Measurements from ENCODE around the gene PIBF1. TPM values are rescaled to one million over a fixed set of nuclear protein-coding genes. Genes with fewer than 3 reads are reported as not detected.
"Not testable (repeated sequence)": the region's sequence is repeated elsewhere in the genome, so short reads cannot be mapped to it uniquely, and the experiment has no call there.

Gene PIBF1
- total RNA-seq, 4 donors from 2014 or later, result 7.9 to 54.6 (median 29.1) TPM

DNA sequence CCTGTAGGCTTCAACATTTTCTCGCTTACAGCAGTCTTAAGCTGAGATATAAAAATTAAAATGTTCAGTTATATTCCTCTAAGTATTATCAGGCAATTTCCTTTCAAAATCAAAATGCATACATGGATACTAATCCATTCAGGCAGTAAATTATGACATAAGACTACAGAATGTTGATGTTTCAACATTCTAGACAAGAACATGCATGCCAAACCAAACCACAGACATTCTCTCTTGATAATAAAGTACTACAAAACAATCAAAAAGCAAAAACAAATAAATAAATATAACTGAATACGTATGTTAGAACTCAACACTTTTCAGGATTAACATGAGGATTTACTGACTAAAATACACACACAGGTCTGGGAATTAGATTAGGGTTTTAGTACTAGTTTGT, 7.9 kb upstream of the PIBF1 start:
- H3K27me3 ChIP-seq, result no peaks in the 10 kb centered on the region
- H3K9me3 ChIP-seq, result no peaks in the 10 kb centered on the region
- H3K4me3 ChIP-seq, result no peak overlapping the region
- no peak for TF ChIP-seq POLR2A (IDR thresholded peaks at IDR 0.05)
- TF ChIP-seq, protein P1, sequence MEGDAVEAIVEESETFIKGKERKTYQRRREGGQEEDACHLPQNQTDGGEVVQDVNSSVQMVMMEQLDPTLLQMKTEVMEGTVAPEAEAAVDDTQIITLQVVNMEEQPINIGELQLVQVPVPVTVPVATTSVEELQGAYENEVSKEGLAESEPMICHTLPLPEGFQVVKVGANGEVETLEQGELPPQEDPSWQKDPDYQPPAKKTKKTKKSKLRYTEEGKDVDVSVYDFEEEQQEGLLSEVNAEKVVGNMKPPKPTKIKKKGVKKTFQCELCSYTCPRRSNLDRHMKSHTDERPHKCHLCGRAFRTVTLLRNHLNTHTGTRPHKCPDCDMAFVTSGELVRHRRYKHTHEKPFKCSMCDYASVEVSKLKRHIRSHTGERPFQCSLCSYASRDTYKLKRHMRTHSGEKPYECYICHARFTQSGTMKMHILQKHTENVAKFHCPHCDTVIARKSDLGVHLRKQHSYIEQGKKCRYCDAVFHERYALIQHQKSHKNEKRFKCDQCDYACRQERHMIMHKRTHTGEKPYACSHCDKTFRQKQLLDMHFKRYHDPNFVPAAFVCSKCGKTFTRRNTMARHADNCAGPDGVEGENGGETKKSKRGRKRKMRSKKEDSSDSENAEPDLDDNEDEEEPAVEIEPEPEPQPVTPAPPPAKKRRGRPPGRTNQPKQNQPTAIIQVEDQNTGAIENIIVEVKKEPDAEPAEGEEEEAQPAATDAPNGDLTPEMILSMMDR (IDR thresholded peaks at IDR 0.05), result no peak
- intact Hi-C loops (cut with DNase I; ENCODE audit: low total_unique reads), result no loop called here
- peaks cover 0 to 4% of the 10 kb centered on the region in 2 donors for H3K4me1 ChIP-seq
- DNase-seq, result no peak
- no peaks in the 10 kb centered on the region for H3K36me3 ChIP-seq
- no peak overlapping the region for H3K27ac ChIP-seq

DNA sequence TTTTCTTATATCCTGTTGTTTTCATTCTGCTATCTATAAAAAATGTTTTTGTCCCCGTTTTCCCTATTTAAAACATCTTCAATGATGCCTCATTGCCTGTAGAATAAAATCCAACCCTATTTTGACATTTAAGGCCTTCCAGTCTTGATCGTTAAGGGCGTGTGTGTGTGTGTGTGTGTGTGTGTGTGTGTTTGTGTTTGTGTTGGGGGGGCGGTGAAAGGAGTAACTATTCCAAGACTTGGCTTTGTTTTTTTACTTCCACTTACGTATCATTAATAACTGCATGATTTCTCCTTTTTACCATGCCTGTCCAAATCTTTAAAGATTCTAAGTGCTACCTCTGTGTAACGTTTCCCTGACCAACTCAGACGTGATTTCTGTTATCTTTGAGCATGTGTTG, 784 bp downstream of the PIBF1 start:
- Histone ChIP-seq H3K36me3 (no peaks in the 10 kb centered on the region), H3K4me3 (peak overlapping the region; percentile 64 to 94), H3K4me1 (peaks cover 0 to 10% of the 10 kb centered on the region in 2 donors), H3K9me3 (no peaks in the 10 kb centered on the region), H3K27me3 (no peaks in the 10 kb centered on the region), H3K27ac (peak overlapping the region; percentile 86 to 88)
- no peak for TF ChIP-seq POLR2A (IDR thresholded peaks at IDR 0.05)
- TF ChIP-seq, protein P1 (IDR thresholded peaks at IDR 0.05), result no peak
- intact Hi-C loops (cut with DNase I; ENCODE audit: low total_unique reads), result no loop called here
- DNase-seq, result no peak

DNA sequence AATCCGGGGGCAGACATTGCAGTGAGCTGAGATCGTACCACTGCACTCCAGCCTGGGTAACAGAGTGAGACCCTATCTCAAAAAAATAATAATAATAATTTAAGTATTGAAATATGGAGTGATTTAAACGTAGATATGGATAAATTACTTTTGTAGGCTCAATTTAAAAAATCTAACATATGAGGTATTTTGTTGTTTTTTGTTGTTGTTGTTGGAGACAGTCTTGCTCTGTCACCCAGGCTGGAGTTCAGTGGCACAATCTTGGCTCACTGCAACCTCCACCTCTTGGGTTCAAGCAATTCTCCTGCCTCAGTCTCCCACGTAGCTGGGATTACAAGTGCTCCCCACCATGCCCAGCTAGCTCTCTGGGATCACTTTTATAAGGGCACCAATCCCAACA, 2.7 kb downstream of the PIBF1 start:
- H3K4me1 ChIP-seq; H3K36me3 ChIP-seq; H3K27ac ChIP-seq; H3K27me3 ChIP-seq; H3K4me3 ChIP-seq; intact Hi-C loops (cut with DNase I; ENCODE audit: low total_unique reads); H3K9me3 ChIP-seq; DNase-seq: not testable (repeated sequence)

DNA sequence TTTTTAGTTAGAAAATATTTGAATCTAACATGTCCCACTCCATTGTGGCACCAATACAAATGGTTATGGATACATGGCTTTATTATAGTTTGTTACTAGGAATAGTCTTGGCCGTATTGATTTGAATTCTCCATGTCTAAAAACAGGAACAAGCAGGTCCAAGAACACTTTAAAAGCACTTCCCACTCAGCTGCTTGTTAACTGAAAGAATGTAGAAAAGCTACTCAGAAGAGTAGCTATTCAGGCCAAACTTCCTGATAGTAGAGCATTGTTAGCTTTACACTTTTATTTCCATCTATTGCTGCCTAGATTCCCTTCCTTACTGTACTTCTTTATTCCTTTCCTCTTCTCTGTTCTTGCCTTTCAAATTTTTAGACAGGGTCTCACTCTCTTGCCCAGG, 6.9 kb downstream of the PIBF1 start:
- no peak for DNase-seq
- TF ChIP-seq POLR2A (IDR thresholded peaks at IDR 0.05), result no peak
- TF ChIP-seq, protein P1 (IDR thresholded peaks at IDR 0.05), result no peak
- no peak overlapping the region for H3K4me3 ChIP-seq
- intact Hi-C loops (cut with DNase I; ENCODE audit: low total_unique reads), result no loop called here
- H3K27ac ChIP-seq, result no peak overlapping the region
- no peaks in the 10 kb centered on the region for H3K36me3 ChIP-seq
- no peaks in the 10 kb centered on the region for H3K4me1 ChIP-seq
- H3K9me3 ChIP-seq, result no peaks in the 10 kb centered on the region
- H3K27me3 ChIP-seq, result no peaks in the 10 kb centered on the region

DNA sequence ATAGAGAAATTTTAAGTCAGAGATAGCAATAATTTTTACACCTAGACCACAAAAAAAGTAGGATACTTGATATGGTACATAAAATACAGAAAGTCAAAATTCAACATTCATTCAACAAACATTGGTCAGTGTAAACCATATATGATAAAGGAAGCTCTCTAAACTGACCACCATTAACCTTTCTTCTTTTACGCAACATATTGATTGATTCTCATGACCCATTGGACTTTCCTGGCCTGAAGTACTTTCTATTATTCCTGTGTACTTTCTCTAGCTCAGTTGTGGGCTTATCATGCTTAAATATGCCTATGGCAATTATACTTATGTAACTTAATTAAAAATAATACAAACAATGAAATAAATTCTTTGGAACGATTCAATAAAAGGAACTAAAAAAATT, 10.7 kb downstream of the PIBF1 start:
- Histone ChIP-seq H3K27ac (no peak overlapping the region), H3K27me3 (no peaks in the 10 kb centered on the region), H3K36me3 (no peaks in the 10 kb centered on the region), H3K4me1 (no peaks in the 10 kb centered on the region), H3K4me3 (no peak overlapping the region), H3K9me3 (no peaks in the 10 kb centered on the region)
- TF ChIP-seq, protein P1 (IDR thresholded peaks at IDR 0.05), result no peak
- TF ChIP-seq POLR2A (IDR thresholded peaks at IDR 0.05), result no peak
- intact Hi-C loops (cut with DNase I; ENCODE audit: low total_unique reads), result no loop called here
- DNase-seq, result no peak

DNA sequence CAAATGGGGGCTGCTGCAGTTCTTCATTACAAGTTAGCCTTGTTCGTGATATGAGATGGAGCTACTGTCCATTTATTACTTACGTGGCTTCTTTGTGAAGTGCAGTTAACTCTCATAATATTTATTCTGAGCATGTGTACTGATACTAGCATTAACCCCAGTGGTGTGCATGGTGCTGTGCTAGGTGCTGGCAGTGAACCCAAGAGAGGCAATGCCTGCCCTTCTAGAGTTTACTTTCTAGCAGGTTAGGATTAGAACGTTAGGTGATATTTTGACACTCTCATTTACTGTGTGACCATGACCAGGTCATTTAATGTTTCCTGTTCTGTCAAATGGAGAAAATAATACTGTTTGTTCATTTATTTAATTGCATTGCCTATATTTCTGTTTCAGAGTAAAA, 16.9 kb downstream of the PIBF1 start:
- TF ChIP-seq, protein P1 (IDR thresholded peaks at IDR 0.05), result no peak
- no peak for TF ChIP-seq POLR2A (IDR thresholded peaks at IDR 0.05)
- Histone ChIP-seq H3K27me3 (no peaks in the 10 kb centered on the region), H3K27ac (no peak overlapping the region), H3K36me3 (no peaks in the 10 kb centered on the region), H3K4me3 (no peak overlapping the region), H3K9me3 (no peaks in the 10 kb centered on the region), H3K4me1 (no peaks in the 10 kb centered on the region)
- DNase-seq, result no peak
- intact Hi-C loops (cut with DNase I; ENCODE audit: low total_unique reads), result no loop called here
